B cell (primary cell): ENCODE results near the gene C12orf60. TPM values are rescaled to one million over a fixed set of nuclear protein-coding genes. Genes with fewer than 3 reads are reported as not detected.

ENCODE experiments used
- ATAC-seq: fragments of 200-7000 bp; cut with Tn5 transposase; one replicate; pipeline ENCODE4 v1.10.0; 2021; ENCODE audit warnings: low read depth, mild to moderate bottlenecking, moderate number of reproducible peaks, moderate library complexity
- CTCF ChIA-PET: fragments of 350-600 bp; sonication (Branson Sonifier 250); formaldehyde crosslinking; loops from one replicate; lab custom pipeline; 2021; ENCODE audit warnings: antibody characterized with exemption, inconsistent platforms; lab: Charles Lee
- POLR2A ChIA-PET: fragments of 350-600 bp; sonication (Branson Sonifier 250); formaldehyde crosslinking; loops from one replicate; lab custom pipeline; 2021; ENCODE audit warnings: antibody characterized with exemption; lab: Charles Lee
- DNase-seq: peaks from one replicate; pipeline ENCODE4 v3.0.0; 2013
- H2AFZ ChIP-seq: 2 replicates; pipeline ENCODE4 v1.6.1; 2012; ENCODE audit warnings: mild to moderate bottlenecking, low read depth, low read length; ENCODE audit not compliant: insufficient read depth, poor library complexity, severe bottlenecking
- H3K27ac ChIP-seq, 2 donors: 1 replicate in 1 of 2; 2 replicates in 1 of 2; pipeline ENCODE4 v1.5.1; 2012 to 2013; ENCODE audit warnings: low read length in 2 of 2, mild to moderate bottlenecking in 2 of 2, moderate library complexity in 1 of 2
- H3K27me3 ChIP-seq, 4 experiments: fragments of 200-600 bp in 1 of 4; sonication (generic) in 1 of 4; replicated peaks in 1 of 4; 1 replicate in 2 of 4; 2 replicates in 2 of 4; pipeline versions ENCODE4 v1.6.1 to v1.7.0; 2013 to 2016; ENCODE audit warnings: low read length in 3 of 4, mild to moderate bottlenecking in 2 of 4, mixed read lengths in 1 of 4, moderate library complexity in 1 of 4; ENCODE audit not compliant: insufficient read depth in 4 of 4, control insufficient read depth in 3 of 4; ENCODE audit errors: control extremely low read depth in 1 of 4
- H3K36me3 ChIP-seq, 2 experiments: replicated peaks in 1 of 2; 1 replicate in 1 of 2; 2 replicates in 1 of 2; pipeline versions ENCODE4 v1.6.1 to v1.7.1; 2013; ENCODE audit warnings: low read length in 1 of 2; ENCODE audit not compliant: insufficient read depth in 2 of 2, control insufficient read depth in 1 of 2; ENCODE audit errors: control extremely low read depth in 1 of 2, extremely low read depth in 1 of 2
- H3K4me1 ChIP-seq, 2 donors: fragments of 200-600 bp in 1 of 2; sonication (generic) in 1 of 2; 1 replicate in 1 of 2; 2 replicates in 1 of 2; pipeline versions ENCODE4 v1.5.1 to v1.6.1; 2013 to 2017; ENCODE audit warnings: low read length in 2 of 2; ENCODE audit not compliant: control insufficient read depth in 2 of 2, insufficient read depth in 2 of 2
- H3K4me2 ChIP-seq: replicated peaks from 2 replicates; pipeline ENCODE3; 2012; ENCODE audit warnings: mild to moderate bottlenecking, low read depth, low read length; ENCODE audit not compliant: poor library complexity, severe bottlenecking
- H3K4me3 ChIP-seq, 5 experiments: fragments of 200-600 bp in 1 of 5; sonication (generic) in 1 of 5; 1 replicate in 3 of 5; 2 replicates in 2 of 5; pipeline versions ENCODE4 v1.5.1 to v1.7.0; 2011 to 2016; ENCODE audit warnings: low read length in 4 of 5, mild to moderate bottlenecking in 4 of 5, low read depth in 2 of 5, control low read depth in 1 of 5, moderate library complexity in 1 of 5; ENCODE audit not compliant: insufficient read depth in 1 of 5; ENCODE audit errors: control extremely low read depth in 1 of 5, extremely low read depth in 1 of 5
- H3K79me2 ChIP-seq: fragments of 200-600 bp; sonication (generic); one replicate; pipeline ENCODE4 v1.6.0; 2016; ENCODE audit warnings: low read length; ENCODE audit not compliant: control insufficient read depth, insufficient read depth
- H3K9ac ChIP-seq: fragments of 200-600 bp; sonication (generic); 2 replicates; pipeline ENCODE4 v1.6.1; 2017; ENCODE audit warnings: mild to moderate bottlenecking, low read length, moderate library complexity
- H3K9me3 ChIP-seq, 3 donors: one replicate each; pipeline versions ENCODE4 v1.6.1 to v1.7.1; 2013; ENCODE audit warnings: low read length in 2 of 3; ENCODE audit not compliant: control insufficient read depth in 2 of 3, insufficient read depth in 1 of 3; ENCODE audit errors: control extremely low read depth in 1 of 3
- H4K20me1 ChIP-seq: 2 replicates; pipeline ENCODE4 v1.6.0; 2012; ENCODE audit warnings: mild to moderate bottlenecking, low read length; ENCODE audit not compliant: insufficient read depth, control insufficient read depth, poor library complexity, severe bottlenecking
- H3K27ac Mint-ChIP-seq: one replicate; pipeline ENCODE4 v1.8.0; 2021; ENCODE audit warnings: mixed read lengths
- H3K27me3 Mint-ChIP-seq: one replicate; pipeline ENCODE4 v1.8.0; 2021; ENCODE audit warnings: mixed read lengths
- H3K4me1 Mint-ChIP-seq: one replicate; pipeline ENCODE4 v1.8.0; 2021; ENCODE audit warnings: mixed read lengths
- H3K4me3 Mint-ChIP-seq: one replicate; pipeline ENCODE4 v1.8.0; 2021; ENCODE audit warnings: mixed read lengths
- H3K9me3 Mint-ChIP-seq: one replicate; pipeline ENCODE4 v1.8.0; 2022; ENCODE audit warnings: mixed read lengths; ENCODE audit not compliant: insufficient read depth
- CTCF ChIP-seq: fragments of 200-600 bp; IDR thresholded peaks from one replicate; pipeline ENCODE4 v1.8.0; 2022; ENCODE audit warnings: antibody characterized with exemption, mild to moderate bottlenecking
- EZH2 ChIP-seq: IDR thresholded peaks from 2 replicates; pipeline ENCODE4 v1.6.1; 2012; ENCODE audit warnings: borderline replicate concordance, low read depth, mild to moderate bottlenecking, moderate library complexity, low read length; ENCODE audit not compliant: insufficient read depth, poor library complexity, severe bottlenecking
- WGBS: methylation state at CpG from one replicate; pipeline ENCODE4 v1.1.5; 2013; ENCODE audit warnings: missing lambda C conversion rate; ENCODE audit not compliant: insufficient coverage; 5-methylcytosine and 5-hydroxymethylcytosine counted together
- intact Hi-C: fragments of 100-400 bp; cut with micrococcal nuclease; formaldehyde crosslinking; loops from one replicate; pipeline ENCODE4 v1.10.0; 2022
- polyA plus RNA-seq: library from polyadenylated mRNA; depleted of rRNA; stranded (reverse); fragments of >200 nt; gene quantifications from 2 replicates; pipeline ENCODE4 v1.2.3, GENCODE V29; 2012
- total RNA-seq, 2 donors: library from RNA; stranded (reverse); fragments of 120-200 nt in 1 of 2; gene quantifications; 1 replicate in 1 of 2; 2 replicates in 1 of 2; pipeline versions ENCODE4 v1.2.3 to v1.2.4, GENCODE V29; 2013 to 2022

C12orf60 gene
- total and polyA plus RNA-seq, 2 donors (not counting 1 experiment from before 2014, with no cell fraction given) = 0.25 to 1.2 TPM

DNA sequence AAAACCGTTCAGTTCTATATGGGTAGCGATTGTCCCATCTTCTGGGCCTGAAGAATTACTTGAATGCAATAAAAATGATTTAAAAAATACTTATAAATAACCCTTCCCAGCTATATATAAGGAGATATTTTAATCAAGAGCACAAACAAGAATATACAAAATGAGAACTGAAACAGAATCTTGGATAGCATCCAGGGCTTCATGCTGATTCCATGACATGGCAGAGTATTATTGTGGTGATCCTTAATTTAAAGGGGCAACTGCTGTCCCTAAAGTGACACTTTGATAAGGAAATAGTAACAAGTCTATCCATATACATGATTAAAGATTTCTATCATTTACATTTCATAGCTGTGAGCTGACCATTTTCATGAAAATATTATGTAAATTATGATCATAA, 19.0 kb upstream of the C12orf60 start:
- Histone ChIP-seq H3K36me3 (peaks cover 19 to 37% of the 10 kb centered on the region in 2 experiments), H4K20me1 (no peaks in the 10 kb centered on the region), H3K4me1 (no peaks in the 10 kb centered on the region), H2AFZ (no peak overlapping the region), H3K27me3 (no peaks in the 10 kb centered on the region), H3K4me2 (no peak overlapping the region), H3K27ac (no peak overlapping the region), H3K9me3 (no peaks in the 10 kb centered on the region), H3K79me2 (no peaks in the 10 kb centered on the region), H3K4me3 (no peak overlapping the region), H3K9ac (no peak overlapping the region)
- Mint-ChIP-seq H3K4me1 (peaks cover 2% of the 10 kb centered on the region), H3K27ac (no peak overlapping the region), H3K4me3 (no peak overlapping the region), H3K9me3 (no peaks in the 10 kb centered on the region), H3K27me3 (no peaks in the 10 kb centered on the region)
- ATAC-seq (no peak), DNase-seq (no peak)
- no peak for TF ChIP-seq EZH2
- TF ChIP-seq CTCF = no peak
- CTCF ChIA-PET = interaction anchor here (0.9 to 1.7 kb wide), 3 partner anchors 9 to 62 kb away, joined by 3 to 7 read pairs (median 3); no protein-coding TSS in a partner anchor
- POLR2A ChIA-PET = no interaction called here
- WGBS = no CpG with 5 or more reads among the region's 2 CpGs
- intact Hi-C loops = no loop called here

GRCh38 chr12:14785568-14785967, 17.9 kb upstream of the C12orf60 start:
- ATAC-seq (no peak), DNase-seq (no peak)
- Histone ChIP-seq H3K79me2 (no peaks in the 10 kb centered on the region), H2AFZ (no peak overlapping the region), H3K27me3 (no peaks in the 10 kb centered on the region), H3K4me3 (no peak overlapping the region), H3K9ac (no peak overlapping the region), H3K27ac (no peak overlapping the region), H3K4me1 (no peaks in the 10 kb centered on the region), H3K36me3 (peaks cover 24 to 48% of the 10 kb centered on the region in 2 experiments), H3K9me3 (no peaks in the 10 kb centered on the region), H4K20me1 (no peaks in the 10 kb centered on the region), H3K4me2 (no peak overlapping the region)
- Mint-ChIP-seq H3K4me1 (peaks cover 2% of the 10 kb centered on the region), H3K4me3 (no peak overlapping the region), H3K27me3 (no peaks in the 10 kb centered on the region), H3K27ac (no peak overlapping the region), H3K9me3 (no peaks in the 10 kb centered on the region)
- intact Hi-C loops = no loop called here
- no peak for TF ChIP-seq EZH2
- no peak for TF ChIP-seq CTCF
- ChIA-PET CTCF (no interaction called here), POLR2A (interaction anchor here (0.6 to 0.8 kb wide), 2 partner anchors 15 to 421 kb away, joined by 3 to 6 read pairs; a partner anchor contains a TSS)
- WGBS = 100% methylated on average over 2 of the region's 3 CpGs
